HEK293 (cell line): ENCODE data around the gene SPNS2.

Source experiments
- KLF16 ChIP-seq: fragments of 450-650 bp; formaldehyde crosslinking; IDR thresholded peaks from 2 replicates; pipeline ENCODE4 v1.5.1; 2017; ENCODE audit warnings: missing biosample characterization, missing genetic modification characterization
- KLF8 ChIP-seq: fragments of 450-650 bp; formaldehyde crosslinking; IDR thresholded peaks from 2 replicates; pipeline ENCODE4 v1.5.1; 2016; ENCODE audit warnings: missing biosample characterization, missing genetic modification characterization
- SALL2 ChIP-seq: fragments of 450-650 bp; formaldehyde crosslinking; IDR thresholded peaks from 2 replicates; pipeline ENCODE4 v1.5.0; 2017; ENCODE audit warnings: missing biosample characterization, mild to moderate bottlenecking, missing genetic modification characterization, borderline replicate concordance
- SETDB1 ChIP-seq: IDR thresholded peaks from one replicate; pipeline ENCODE4 v1.6.1; 2017; ENCODE audit warnings: mild to moderate bottlenecking, low read length, moderate library complexity, mixed read lengths; ENCODE audit not compliant: insufficient read length
- ZBTB17 ChIP-seq: fragments of 450-650 bp; formaldehyde crosslinking; IDR thresholded peaks from 2 replicates; pipeline ENCODE4 v1.5.1; 2016; ENCODE audit warnings: missing biosample characterization, missing genetic modification characterization
- ZFP41 ChIP-seq: fragments of 450-650 bp; formaldehyde crosslinking; IDR thresholded peaks from 2 replicates; pipeline ENCODE4 v1.5.1; 2016; ENCODE audit warnings: missing biosample characterization, missing genetic modification characterization, borderline replicate concordance
- ZNF16 ChIP-seq: fragments of 450-650 bp; formaldehyde crosslinking; IDR thresholded peaks from 2 replicates; pipeline ENCODE4 v1.5.1; 2016; ENCODE audit warnings: low read depth, missing biosample characterization, missing genetic modification characterization
- ZNF202 ChIP-seq: fragments of 450-650 bp; formaldehyde crosslinking; IDR thresholded peaks from 2 replicates; pipeline ENCODE4 v1.5.1; 2016; ENCODE audit warnings: missing biosample characterization, missing genetic modification characterization, borderline replicate concordance
- ZNF214 ChIP-seq: fragments of 450-650 bp; formaldehyde crosslinking; IDR thresholded peaks from 2 replicates; pipeline ENCODE4 v1.5.1; 2017; ENCODE audit warnings: missing biosample characterization, mild to moderate bottlenecking, missing genetic modification characterization, borderline replicate concordance
- ZNF248 ChIP-seq: fragments of 450-650 bp; formaldehyde crosslinking; IDR thresholded peaks from 2 replicates; pipeline ENCODE4 v1.5.1; 2017; ENCODE audit warnings: missing biosample characterization, missing genetic modification characterization
- ZNF473 ChIP-seq: fragments of 450-650 bp; formaldehyde crosslinking; IDR thresholded peaks from 2 replicates; pipeline ENCODE4 v1.5.1; 2017; ENCODE audit warnings: missing biosample characterization, missing genetic modification characterization
- ZNF501 ChIP-seq: fragments of 450-650 bp; formaldehyde crosslinking; IDR thresholded peaks from 2 replicates; pipeline ENCODE4 v1.5.1; 2016; ENCODE audit warnings: missing biosample characterization, missing genetic modification characterization
- ZNF701 ChIP-seq: fragments of 450-650 bp; formaldehyde crosslinking; IDR thresholded peaks from 2 replicates; pipeline ENCODE4 v1.5.1; 2016; ENCODE audit warnings: missing biosample characterization, missing genetic modification characterization
- ZNF76 ChIP-seq: fragments of 450-650 bp; formaldehyde crosslinking; IDR thresholded peaks from 2 replicates; pipeline ENCODE4; 2016; ENCODE audit warnings: low read depth, missing biosample characterization, missing genetic modification characterization, borderline replicate concordance
- ZNF785 ChIP-seq: fragments of 450-650 bp; formaldehyde crosslinking; IDR thresholded peaks from 2 replicates; pipeline ENCODE4 v1.5.1; 2016; ENCODE audit warnings: missing biosample characterization, missing genetic modification characterization
- ZNF830 ChIP-seq: fragments of 450-650 bp; IDR thresholded peaks from 2 replicates; pipeline ENCODE4 v1.5.0; 2018; ENCODE audit warnings: missing biosample characterization, missing genetic modification characterization, low read depth, mild to moderate bottlenecking, moderate library complexity
- TF ChIP-seq, protein P1 (sequence below): fragments of 450-650 bp; formaldehyde crosslinking; IDR thresholded peaks from 2 replicates; pipeline ENCODE4 v1.5.1; 2017; ENCODE audit warnings: missing biosample characterization, mild to moderate bottlenecking, missing genetic modification characterization, moderate library complexity
- TF ChIP-seq, protein P2 (sequence below): fragments of 450-650 bp; formaldehyde crosslinking; IDR thresholded peaks from 2 replicates; pipeline ENCODE4 v1.5.1; 2016; ENCODE audit warnings: missing biosample characterization, missing genetic modification characterization
- TF ChIP-seq, protein P3 (sequence below): fragments of 450-650 bp; formaldehyde crosslinking; IDR thresholded peaks from 2 replicates; pipeline ENCODE4 v1.5.1; 2016; ENCODE audit warnings: missing biosample characterization, missing genetic modification characterization
- TF ChIP-seq, protein P4 (sequence below): fragments of 450-650 bp; formaldehyde crosslinking; IDR thresholded peaks from 2 replicates; pipeline ENCODE4 v1.5.1; 2016; ENCODE audit warnings: missing biosample characterization, missing genetic modification characterization
- TF ChIP-seq, protein P5 (sequence below): sonication (generic); formaldehyde crosslinking; IDR thresholded peaks from 2 replicates; pipeline ENCODE4 v1.8.1; 2022; ENCODE audit warnings: mild to moderate bottlenecking, moderate library complexity, missing genetic modification reagents
- TF ChIP-seq, protein P6 (sequence below): fragments of 450-650 bp; formaldehyde crosslinking; IDR thresholded peaks from 2 replicates; pipeline ENCODE4 v1.5.1; 2016; ENCODE audit warnings: missing biosample characterization, missing genetic modification characterization
- TF ChIP-seq, protein P7 (sequence below): fragments of 450-650 bp; formaldehyde crosslinking; IDR thresholded peaks from 2 replicates; pipeline ENCODE4 v1.5.1; 2016; ENCODE audit warnings: missing biosample characterization, missing genetic modification characterization, borderline replicate concordance
- TF ChIP-seq, protein P8 (sequence below): fragments of 450-650 bp; formaldehyde crosslinking; IDR thresholded peaks from 2 replicates; pipeline ENCODE4 v1.5.1; 2016; ENCODE audit warnings: missing biosample characterization, missing genetic modification characterization

SPNS2 gene

DNA sequence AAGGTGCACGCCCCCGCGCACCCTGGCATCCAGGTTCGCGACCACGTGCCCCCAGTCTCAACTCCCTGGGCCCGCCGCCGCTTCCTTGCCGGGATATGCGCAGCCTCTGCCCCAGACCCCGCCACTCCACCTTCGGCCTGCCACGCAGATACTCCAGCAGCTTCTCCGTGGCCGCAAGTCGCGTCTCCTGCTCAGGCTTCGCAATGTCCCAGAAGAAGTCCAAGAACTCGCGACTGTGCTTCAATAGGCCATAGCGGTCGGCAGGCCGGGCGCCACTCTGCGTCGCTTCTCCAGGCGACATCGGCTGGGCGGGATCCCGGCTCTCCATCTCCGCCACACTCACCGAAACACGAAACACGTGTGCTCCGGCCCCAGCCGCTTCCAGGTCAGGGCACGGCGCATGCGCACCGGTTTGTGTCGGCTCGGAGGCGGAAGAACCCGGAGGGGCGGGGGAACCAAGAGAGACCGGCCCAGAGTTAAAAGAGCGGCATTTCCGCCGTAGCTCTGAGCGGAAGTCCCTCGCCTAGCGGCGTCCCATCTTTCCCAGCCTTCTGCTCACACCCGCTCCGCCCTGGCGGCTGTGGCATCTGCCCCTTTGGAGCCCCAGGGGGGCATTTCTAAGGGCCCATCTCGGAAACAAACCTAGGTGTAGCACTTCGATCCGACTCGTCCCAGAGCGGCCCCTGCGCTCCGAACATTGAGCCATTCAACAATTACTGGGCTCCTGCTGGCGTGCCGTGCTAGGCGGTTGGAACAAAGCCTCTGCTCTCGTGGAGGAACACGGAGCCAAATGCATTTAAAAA is 56.5 kb downstream of the SPNS2 start, which contains the start of gene MYBBP1A (continued):
- TF ChIP-seq, protein P1, sequence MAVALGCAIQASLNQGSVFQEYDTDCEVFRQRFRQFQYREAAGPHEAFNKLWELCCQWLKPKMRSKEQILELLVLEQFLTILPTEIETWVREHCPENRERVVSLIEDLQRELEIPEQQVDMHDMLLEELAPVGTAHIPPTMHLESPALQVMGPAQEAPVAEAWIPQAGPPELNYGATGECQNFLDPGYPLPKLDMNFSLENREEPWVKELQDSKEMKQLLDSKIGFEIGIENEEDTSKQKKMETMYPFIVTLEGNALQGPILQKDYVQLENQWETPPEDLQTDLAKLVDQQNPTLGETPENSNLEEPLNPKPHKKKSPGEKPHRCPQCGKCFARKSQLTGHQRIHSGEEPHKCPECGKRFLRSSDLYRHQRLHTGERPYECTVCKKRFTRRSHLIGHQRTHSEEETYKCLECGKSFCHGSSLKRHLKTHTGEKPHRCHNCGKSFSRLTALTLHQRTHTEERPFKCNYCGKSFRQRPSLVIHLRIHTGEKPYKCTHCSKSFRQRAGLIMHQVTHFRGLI = no peak
- TF ChIP-seq, protein P2, sequence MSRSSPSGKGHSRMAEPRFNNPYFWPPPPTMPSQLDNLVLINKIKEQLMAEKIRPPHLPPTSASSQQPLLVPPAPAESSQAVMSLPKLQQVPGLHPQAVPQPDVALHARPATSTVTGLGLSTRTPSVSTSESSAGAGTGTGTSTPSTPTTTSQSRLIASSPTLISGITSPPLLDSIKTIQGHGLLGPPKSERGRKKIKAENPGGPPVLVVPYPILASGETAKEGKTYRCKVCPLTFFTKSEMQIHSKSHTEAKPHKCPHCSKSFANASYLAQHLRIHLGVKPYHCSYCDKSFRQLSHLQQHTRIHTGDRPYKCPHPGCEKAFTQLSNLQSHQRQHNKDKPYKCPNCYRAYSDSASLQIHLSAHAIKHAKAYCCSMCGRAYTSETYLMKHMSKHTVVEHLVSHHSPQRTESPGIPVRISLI (tag by site-specific recombination) = no peak
- TF ChIP-seq ZNF16 (tag by site-specific recombination) (no peak), KLF8 (tag by site-specific recombination) (peak; percentile 55; the same call in 1 of the 2 replicates), ZNF202 (tag by site-specific recombination) (no peak), KLF16 (0 out of 2 replicates have a peak, but pooled peaks have one; percentile 68), SETDB1 (no peak), ZFP41 (tag by site-specific recombination) (no peak), ZNF701 (no peak), ZBTB17 (peak; percentile 75), ZNF214 (no peak), ZNF785 (tag by site-specific recombination) (no peak), ZNF473 (tag by site-specific recombination) (no peak), ZNF501 (0 out of 2 replicates have a peak, but pooled peaks have one; percentile 25), ZNF76 (tag by site-specific recombination) (0 out of 2 replicates have a peak, but pooled peaks have one; percentile 18), ZNF830 (no peak), SALL2 (no peak), ZNF248 (tag by site-specific recombination) (no peak)
- TF ChIP-seq, protein P3, sequence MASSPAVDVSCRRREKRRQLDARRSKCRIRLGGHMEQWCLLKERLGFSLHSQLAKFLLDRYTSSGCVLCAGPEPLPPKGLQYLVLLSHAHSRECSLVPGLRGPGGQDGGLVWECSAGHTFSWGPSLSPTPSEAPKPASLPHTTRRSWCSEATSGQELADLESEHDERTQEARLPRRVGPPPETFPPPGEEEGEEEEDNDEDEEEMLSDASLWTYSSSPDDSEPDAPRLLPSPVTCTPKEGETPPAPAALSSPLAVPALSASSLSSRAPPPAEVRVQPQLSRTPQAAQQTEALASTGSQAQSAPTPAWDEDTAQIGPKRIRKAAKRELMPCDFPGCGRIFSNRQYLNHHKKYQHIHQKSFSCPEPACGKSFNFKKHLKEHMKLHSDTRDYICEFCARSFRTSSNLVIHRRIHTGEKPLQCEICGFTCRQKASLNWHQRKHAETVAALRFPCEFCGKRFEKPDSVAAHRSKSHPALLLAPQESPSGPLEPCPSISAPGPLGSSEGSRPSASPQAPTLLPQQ = 0 out of 2 replicates have a peak, but pooled peaks have one; percentile 38
- TF ChIP-seq, protein P4, sequence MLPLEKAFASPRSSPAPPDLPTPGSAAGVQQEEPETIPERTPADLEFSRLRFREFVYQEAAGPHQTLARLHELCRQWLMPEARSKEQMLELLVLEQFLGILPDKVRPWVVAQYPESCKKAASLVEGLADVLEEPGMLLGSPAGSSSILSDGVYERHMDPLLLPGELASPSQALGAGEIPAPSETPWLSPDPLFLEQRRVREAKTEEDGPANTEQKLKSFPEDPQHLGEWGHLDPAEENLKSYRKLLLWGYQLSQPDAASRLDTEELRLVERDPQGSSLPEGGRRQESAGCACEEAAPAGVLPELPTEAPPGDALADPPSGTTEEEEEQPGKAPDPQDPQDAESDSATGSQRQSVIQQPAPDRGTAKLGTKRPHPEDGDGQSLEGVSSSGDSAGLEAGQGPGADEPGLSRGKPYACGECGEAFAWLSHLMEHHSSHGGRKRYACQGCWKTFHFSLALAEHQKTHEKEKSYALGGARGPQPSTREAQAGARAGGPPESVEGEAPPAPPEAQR = no peak
- TF ChIP-seq, protein P5, sequence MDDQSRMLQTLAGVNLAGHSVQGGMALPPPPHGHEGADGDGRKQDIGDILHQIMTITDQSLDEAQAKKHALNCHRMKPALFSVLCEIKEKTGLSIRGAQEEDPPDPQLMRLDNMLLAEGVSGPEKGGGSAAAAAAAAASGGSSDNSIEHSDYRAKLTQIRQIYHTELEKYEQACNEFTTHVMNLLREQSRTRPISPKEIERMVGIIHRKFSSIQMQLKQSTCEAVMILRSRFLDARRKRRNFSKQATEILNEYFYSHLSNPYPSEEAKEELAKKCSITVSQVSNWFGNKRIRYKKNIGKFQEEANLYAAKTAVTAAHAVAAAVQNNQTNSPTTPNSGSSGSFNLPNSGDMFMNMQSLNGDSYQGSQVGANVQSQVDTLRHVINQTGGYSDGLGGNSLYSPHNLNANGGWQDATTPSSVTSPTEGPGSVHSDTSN (CRISPR knock-in tag) = peak; percentile 63; the same call in 1 of the 2 replicates
- TF ChIP-seq, protein P6, sequence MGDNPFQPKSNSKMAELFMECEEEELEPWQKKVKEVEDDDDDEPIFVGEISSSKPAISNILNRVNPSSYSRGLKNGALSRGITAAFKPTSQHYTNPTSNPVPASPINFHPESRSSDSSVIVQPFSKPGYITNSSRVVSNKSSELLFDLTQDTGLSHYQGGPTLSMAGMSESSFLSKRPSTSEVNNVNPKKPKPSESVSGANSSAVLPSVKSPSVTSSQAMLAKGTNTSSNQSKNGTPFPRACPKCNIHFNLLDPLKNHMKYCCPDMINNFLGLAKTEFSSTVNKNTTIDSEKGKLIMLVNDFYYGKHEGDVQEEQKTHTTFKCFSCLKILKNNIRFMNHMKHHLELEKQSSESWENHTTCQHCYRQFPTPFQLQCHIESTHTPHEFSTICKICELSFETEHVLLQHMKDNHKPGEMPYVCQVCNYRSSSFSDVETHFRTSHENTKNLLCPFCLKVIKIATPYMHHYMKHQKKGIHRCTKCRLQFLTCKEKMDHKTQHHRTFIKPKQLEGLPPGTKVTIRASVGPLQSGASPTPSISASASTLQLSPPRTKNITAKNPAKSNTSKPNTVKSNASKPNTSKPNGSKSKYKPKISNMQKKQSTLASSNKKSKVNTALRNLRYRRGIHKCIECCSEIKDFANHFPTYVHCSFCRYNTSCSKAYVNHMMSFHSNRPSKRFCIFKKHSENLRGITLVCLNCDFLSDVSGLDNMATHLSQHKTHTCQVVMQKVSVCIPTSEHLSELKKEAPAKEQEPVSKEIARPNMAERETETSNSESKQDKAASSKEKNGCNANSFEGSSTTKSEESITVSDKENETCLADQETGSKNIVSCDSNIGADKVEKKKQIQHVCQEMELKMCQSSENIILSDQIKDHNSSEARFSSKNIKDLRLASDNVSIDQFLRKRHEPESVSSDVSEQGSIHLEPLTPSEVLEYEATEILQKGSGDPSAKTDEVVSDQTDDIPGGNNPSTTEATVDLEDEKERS (tag by site-specific recombination) = no peak
- TF ChIP-seq, protein P7, sequence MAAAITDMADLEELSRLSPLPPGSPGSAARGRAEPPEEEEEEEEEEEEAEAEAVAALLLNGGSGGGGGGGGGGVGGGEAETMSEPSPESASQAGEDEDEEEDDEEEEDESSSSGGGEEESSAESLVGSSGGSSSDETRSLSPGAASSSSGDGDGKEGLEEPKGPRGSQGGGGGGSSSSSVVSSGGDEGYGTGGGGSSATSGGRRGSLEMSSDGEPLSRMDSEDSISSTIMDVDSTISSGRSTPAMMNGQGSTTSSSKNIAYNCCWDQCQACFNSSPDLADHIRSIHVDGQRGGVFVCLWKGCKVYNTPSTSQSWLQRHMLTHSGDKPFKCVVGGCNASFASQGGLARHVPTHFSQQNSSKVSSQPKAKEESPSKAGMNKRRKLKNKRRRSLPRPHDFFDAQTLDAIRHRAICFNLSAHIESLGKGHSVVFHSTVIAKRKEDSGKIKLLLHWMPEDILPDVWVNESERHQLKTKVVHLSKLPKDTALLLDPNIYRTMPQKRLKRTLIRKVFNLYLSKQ (tag by site-specific recombination) = no peak
- TF ChIP-seq, protein P8, sequence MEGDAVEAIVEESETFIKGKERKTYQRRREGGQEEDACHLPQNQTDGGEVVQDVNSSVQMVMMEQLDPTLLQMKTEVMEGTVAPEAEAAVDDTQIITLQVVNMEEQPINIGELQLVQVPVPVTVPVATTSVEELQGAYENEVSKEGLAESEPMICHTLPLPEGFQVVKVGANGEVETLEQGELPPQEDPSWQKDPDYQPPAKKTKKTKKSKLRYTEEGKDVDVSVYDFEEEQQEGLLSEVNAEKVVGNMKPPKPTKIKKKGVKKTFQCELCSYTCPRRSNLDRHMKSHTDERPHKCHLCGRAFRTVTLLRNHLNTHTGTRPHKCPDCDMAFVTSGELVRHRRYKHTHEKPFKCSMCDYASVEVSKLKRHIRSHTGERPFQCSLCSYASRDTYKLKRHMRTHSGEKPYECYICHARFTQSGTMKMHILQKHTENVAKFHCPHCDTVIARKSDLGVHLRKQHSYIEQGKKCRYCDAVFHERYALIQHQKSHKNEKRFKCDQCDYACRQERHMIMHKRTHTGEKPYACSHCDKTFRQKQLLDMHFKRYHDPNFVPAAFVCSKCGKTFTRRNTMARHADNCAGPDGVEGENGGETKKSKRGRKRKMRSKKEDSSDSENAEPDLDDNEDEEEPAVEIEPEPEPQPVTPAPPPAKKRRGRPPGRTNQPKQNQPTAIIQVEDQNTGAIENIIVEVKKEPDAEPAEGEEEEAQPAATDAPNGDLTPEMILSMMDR (tag by site-specific recombination) = peak; percentile 66
